Fibroblast of mammary gland (primary cell): ENCODE results near the gene MINDY4.

ENCODE experiments used
- DNase-seq: peaks from one replicate; pipeline ENCODE4 v3.0.0-alpha.2; 2010; ENCODE audit warnings: low read depth
- H3K4me3 ChIP-seq: 2 replicates; pipeline ENCODE4 v1.5.1; 2011; ENCODE audit warnings: low read depth, mild to moderate bottlenecking, low read length, moderate library complexity; ENCODE audit not compliant: control insufficient read depth
- TF ChIP-seq, protein P1 (sequence below): conservative IDR thresholded peaks from 2 replicates; pipeline ENCODE4 v1.5.1; 2011; ENCODE audit warnings: low read depth, low read length, inconsistent platforms; ENCODE audit not compliant: control insufficient read depth, insufficient read depth

Gene MINDY4

DNA sequence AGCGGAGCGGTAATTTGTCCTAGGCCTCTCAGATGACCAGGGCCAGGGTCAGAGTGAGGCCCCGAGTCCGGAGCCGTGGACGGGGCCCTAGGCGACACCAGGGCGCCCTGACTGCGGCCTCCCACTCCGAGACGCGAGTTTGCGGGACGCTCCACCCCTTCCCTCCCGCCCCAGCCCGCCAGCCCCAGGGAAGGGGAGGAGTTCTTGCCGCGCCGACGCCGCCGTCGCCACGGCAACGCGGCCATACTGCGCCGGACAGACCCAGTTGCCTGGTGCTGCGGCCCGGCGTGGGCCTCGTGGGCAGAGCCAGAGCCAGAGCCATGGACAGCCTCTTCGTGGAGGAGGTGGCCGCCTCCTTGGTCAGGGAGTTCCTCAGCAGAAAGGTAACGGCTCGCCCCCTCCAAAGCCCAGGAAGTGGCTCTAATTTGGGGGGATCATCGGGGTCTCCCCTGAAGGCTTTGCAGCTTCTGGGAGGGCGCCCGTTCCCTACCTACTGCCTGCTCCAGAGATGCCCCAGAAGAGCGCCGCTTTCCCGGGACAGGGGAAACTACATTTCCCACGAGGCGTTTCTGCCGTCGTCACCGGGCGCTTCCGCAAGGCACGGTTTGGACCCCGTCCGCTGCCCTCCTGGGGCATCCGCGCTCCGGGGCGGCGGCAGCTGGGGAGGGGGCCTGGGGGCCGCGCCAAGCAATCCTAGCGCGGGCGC, at the start of gene MINDY4:
Gene MINDY4, plus strand, starts transcription at position 244 of the 706 bp plus-strand sequence. Its CDS starts 77 bp downstream, at position 321.
- TF ChIP-seq, protein P1, sequence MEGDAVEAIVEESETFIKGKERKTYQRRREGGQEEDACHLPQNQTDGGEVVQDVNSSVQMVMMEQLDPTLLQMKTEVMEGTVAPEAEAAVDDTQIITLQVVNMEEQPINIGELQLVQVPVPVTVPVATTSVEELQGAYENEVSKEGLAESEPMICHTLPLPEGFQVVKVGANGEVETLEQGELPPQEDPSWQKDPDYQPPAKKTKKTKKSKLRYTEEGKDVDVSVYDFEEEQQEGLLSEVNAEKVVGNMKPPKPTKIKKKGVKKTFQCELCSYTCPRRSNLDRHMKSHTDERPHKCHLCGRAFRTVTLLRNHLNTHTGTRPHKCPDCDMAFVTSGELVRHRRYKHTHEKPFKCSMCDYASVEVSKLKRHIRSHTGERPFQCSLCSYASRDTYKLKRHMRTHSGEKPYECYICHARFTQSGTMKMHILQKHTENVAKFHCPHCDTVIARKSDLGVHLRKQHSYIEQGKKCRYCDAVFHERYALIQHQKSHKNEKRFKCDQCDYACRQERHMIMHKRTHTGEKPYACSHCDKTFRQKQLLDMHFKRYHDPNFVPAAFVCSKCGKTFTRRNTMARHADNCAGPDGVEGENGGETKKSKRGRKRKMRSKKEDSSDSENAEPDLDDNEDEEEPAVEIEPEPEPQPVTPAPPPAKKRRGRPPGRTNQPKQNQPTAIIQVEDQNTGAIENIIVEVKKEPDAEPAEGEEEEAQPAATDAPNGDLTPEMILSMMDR: no peak
- DNase-seq: peak; percentile 72
- H3K4me3 ChIP-seq: peak within 1 kb of the TSS; percentile 87

DNA sequence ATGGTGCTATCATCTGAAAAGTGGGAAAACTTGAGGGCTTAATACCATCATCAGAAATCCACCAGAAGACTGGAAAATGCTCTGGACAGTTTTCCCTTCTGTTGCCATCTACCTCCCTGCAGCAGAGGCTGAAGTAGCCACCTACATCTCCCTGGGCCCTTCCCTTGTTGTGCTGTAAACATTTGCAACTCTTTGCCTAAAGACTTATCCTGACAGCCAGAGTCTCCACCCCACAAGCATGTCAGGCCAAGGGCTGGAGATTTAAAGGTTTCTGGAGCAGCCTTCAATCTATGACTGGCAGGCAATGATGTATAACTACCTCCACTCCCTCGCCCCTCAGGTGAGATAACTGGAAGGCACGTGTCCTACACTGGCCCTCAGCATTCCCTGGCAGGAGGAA, 49.0 kb upstream of the MINDY4 start:
- no peak for DNase-seq
- TF ChIP-seq, protein P1: no peak
- H3K4me3 ChIP-seq: no peak overlapping the region

DNA sequence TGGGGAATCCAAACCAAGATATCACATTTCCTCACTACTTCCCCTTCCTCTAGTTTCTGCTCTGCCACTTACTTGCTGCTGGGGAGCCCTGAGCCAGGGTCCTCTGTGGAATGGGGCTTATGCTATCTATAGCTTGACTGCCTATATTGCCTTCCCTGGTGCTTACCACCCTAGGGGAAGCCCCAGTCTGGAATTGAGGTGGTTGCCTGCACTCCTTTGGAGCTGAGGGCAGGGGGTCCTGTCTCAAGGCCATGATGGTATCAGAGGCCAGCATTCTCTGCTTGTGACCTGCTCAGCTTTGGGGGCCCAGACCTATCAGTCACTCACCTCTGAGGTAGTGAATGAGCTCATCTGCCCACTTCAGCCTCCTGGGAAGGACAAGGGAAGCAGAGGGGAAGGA, 48.5 kb upstream of the MINDY4 start:
- TF ChIP-seq, protein P1: no peak
- DNase-seq: no peak
- H3K4me3 ChIP-seq: no peak overlapping the region

DNA sequence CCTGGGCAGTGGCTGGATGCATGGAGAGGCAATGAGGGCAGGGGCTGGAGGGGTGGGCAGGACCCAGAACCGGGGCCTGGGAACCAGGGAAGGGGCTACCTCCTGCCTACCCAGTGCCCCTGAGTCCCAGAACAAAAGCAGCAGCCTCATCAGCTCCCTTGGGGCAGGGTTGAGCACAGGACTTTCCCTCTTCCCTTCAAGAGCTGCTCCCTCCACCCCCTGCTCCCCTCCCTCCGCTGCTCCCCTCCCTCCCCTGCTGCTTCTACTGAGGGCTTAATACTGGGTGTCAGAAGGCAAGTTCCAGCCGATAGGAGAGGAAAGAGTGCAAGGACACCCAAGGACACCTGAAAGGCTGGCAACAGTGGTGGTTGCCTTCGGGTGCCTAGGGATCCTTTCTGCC, 47.4 kb upstream of the MINDY4 start:
- H3K4me3 ChIP-seq: no peak overlapping the region
- DNase-seq: no peak
- TF ChIP-seq, protein P1: no peak

DNA sequence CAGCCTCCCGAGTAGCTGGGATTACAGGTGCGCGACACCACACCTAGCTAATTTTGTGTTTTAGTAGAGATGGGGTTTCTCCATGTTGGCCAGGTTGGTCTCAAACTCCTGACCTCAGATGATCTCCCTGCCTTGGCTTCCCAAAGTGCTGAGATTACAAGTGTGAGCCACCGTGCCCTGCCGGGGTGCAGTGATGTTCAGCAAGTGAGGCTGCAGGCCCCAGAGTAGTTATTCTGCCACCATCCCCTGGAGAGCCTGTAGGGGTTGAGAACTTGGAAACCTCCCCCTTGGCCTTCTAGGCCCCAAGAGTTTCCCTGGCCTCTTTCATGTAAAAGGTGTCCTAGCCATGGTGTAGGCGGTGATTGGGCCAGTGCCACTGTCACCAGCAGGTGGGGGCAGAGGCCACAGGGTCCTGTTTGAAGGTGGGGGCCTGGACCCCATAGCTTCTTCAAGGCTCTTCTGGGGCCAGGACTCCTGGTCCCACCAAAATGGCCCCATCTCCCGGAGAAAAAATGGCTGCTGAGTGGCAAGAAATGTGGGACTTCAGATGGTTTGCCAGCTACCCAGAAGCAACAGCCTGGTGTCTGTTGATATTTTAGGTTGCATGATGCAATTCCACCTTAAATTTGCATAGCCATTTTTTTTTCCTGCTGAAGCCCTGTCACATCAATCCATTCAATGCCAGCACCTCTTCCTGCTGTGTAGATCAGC, 44.8 kb upstream of the MINDY4 start:
- TF ChIP-seq, protein P1: no peak
- no peak overlapping the region for H3K4me3 ChIP-seq
- DNase-seq: no peak

DNA sequence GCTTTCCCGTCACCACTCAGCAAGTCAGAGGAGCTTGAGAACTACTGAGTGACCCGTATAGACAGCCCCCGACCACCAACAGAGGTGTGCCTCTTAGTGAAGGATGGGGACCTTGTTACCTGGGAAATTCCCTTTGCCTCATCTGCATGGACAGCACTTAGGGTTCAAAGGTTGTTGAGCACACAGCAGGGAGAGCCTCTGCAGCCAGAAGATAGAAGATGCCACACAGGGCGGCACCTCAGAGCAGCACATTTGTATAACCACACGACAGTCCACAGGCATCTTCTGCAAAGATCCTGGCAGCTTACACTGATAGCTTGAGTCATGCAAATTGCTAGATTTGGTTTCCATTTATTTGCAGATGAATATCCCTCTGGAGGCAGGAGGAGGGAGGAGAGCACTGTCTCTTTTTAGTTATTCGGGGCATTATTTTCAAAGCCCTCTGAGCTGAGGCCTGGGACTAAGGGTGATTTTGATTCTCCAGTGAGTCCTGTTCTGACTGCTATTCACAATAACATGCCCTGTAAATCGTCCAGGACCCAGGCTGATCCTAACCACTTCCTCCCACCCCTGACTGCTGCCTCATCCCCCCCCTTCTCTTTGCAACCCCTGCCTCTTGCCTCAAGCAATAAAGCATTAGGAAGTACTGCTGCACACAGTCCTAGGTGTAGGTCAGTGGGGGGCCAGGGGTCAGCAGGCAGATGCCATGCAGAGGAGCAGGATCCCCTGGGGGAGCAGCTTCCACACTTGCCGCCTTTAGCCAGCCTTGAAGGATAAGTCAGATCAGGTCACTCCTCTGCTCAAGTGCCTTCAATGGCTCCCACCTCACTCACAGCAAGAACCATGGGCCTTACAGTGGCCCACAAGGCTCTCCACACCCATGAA, 43.9 kb upstream of the MINDY4 start:
- peak; percentile 33 for DNase-seq
- H3K4me3 ChIP-seq: no peak overlapping the region
- TF ChIP-seq, protein P1: no peak
